HT-29 (cell line): ENCODE measurements around the gene COTL1. TPM values are rescaled to one million over a fixed set of nuclear protein-coding genes. Genes with fewer than 3 reads are reported as not detected.

Experiments used
- DNase-seq: peaks from one replicate; pipeline ENCODE4 v3.0.0-alpha.2; 2015; ENCODE audit warnings: low spot score
- total RNA-seq: library from RNA; depleted of rRNA; stranded (reverse); fragments of >200 nt; shearing (Covaris generic); gene quantifications from 2 replicates; pipeline ENCODE4 v1.2.3, GENCODE V29; 2014

Gene COTL1
- total RNA-seq, 1 experiment from 2014 or later = 105 TPM

GRCh38 chr16:84597931-84598351, 19.9 kb downstream of the COTL1 start:
- DNase-seq = no peak

- no peak for DNase-seq
These were observed 20.4 kb downstream of the COTL1 start for GRCh38 chr16:84597528-84597896.

GRCh38 chr16:84596801-84597527, 20.9 kb downstream of the COTL1 start:
- DNase-seq = no peak

- no peak for DNase-seq
These were observed 21.7 kb downstream of the COTL1 start for GRCh38 chr16:84596161-84596560.

GRCh38 chr16:84595052-84595481, 22.8 kb downstream of the COTL1 start:
- no peak for DNase-seq

GRCh38 chr16:84594725-84595038, 23.2 kb downstream of the COTL1 start:
- DNase-seq = no peak

GRCh38 chr16:84593825-84594724, 23.8 kb downstream of the COTL1 start:
- DNase-seq = no peak

GRCh38 chr16:84592718-84593117, 25.2 kb downstream of the COTL1 start:
- no peak for DNase-seq

- DNase-seq = no peak
These were observed 27.7 kb downstream of the COTL1 start for GRCh38 chr16:84589975-84590719.

- no peak for DNase-seq
These were observed 28.9 kb downstream of the COTL1 start for GRCh38 chr16:84588991-84589390.

- no peak for DNase-seq
These were observed 32.0 kb downstream of the COTL1 start for GRCh38 chr16:84585886-84586285.

GRCh38 chr16:84585467-84585866, 32.4 kb downstream of the COTL1 start:
- DNase-seq = no peak

- no peak for DNase-seq
These were observed 33.2 kb downstream of the COTL1 start for GRCh38 chr16:84584678-84585077.

- DNase-seq = no peak
These were observed 33.9 kb downstream of the COTL1 start for GRCh38 chr16:84583995-84584394.

GRCh38 chr16:84582958-84583516, 34.8 kb downstream of the COTL1 start:
- DNase-seq = no peak

- DNase-seq = no peak
These were observed 36.7 kb downstream of the COTL1 start for GRCh38 chr16:84581158-84581557.

GRCh38 chr16:84579936-84580335, 37.9 kb downstream of the COTL1 start:
- no peak for DNase-seq

- no peak for DNase-seq
These were observed 39.2 kb downstream of the COTL1 start for GRCh38 chr16:84578538-84579126.

GRCh38 chr16:84577034-84577803, 40.7 kb downstream of the COTL1 start:
- no peak for DNase-seq

GRCh38 chr16:84575914-84576313, 42.0 kb downstream of the COTL1 start:
- no peak for DNase-seq

GRCh38 chr16:84574191-84574590, 43.7 kb downstream of the COTL1 start:
- DNase-seq = no peak
